Muscle of leg (tissue), 11 donors: ENCODE measurements around the gene NOLC1. TPM values are rescaled to one million over a fixed set of nuclear protein-coding genes. Genes with fewer than 3 reads are reported as not detected.

Source experiments
- DNase-seq: peaks from one replicate; pipeline ENCODE4 v3.0.0; 2013
- H3K27ac ChIP-seq: one replicate; pipeline ENCODE4 v1.5.1; 2013; ENCODE audit warnings: mild to moderate bottlenecking, low read length, control low read depth
- H3K27me3 ChIP-seq: one replicate; pipeline ENCODE4 v1.6.1; 2013; ENCODE audit warnings: low read length; ENCODE audit not compliant: control insufficient read depth, insufficient read depth
- H3K36me3 ChIP-seq: one replicate; pipeline ENCODE4 v1.6.1; 2013; ENCODE audit warnings: low read length; ENCODE audit not compliant: control insufficient read depth, insufficient read depth
- H3K4me1 ChIP-seq: one replicate; pipeline ENCODE4 v1.6.1; 2013; ENCODE audit warnings: low read length; ENCODE audit not compliant: control insufficient read depth, insufficient read depth
- H3K4me3 ChIP-seq: one replicate; pipeline ENCODE4 v1.5.1; 2013; ENCODE audit warnings: low read length, control low read depth
- H3K9me3 ChIP-seq: replicated peaks from 2 replicates; pipeline ENCODE4 v1.6.1; 2013; ENCODE audit warnings: low read depth, low read length; ENCODE audit not compliant: control insufficient read depth
- WGBS: methylation state at CpG from one replicate; pipeline ENCODE4 v1.1.5; 2013; ENCODE audit warnings: missing lambda C conversion rate; ENCODE audit not compliant: insufficient coverage; 5-methylcytosine and 5-hydroxymethylcytosine counted together
- polyA plus RNA-seq, 8 donors: library from polyadenylated mRNA; unstranded; fragments of 120-200 nt; gene quantifications; one replicate each; pipeline versions ENCODE4 v1.2.1 to v1.2.3, GENCODE V29; 2013; ENCODE audit warnings: inconsistent platforms in 1 of 8, low replicate concordance in 1 of 8; ENCODE audit not compliant: insufficient read length in 8 of 8, insufficient read depth in 1 of 8
- total RNA-seq: library from RNA; stranded (reverse); fragments of 120-200 nt; gene quantifications from one replicate; pipeline ENCODE4 v1.2.4, GENCODE V29; 2013

NOLC1 gene
- total and polyA plus RNA-seq, 9 donors = 34.5 to 78.2 (median 67.3) TPM

DNA sequence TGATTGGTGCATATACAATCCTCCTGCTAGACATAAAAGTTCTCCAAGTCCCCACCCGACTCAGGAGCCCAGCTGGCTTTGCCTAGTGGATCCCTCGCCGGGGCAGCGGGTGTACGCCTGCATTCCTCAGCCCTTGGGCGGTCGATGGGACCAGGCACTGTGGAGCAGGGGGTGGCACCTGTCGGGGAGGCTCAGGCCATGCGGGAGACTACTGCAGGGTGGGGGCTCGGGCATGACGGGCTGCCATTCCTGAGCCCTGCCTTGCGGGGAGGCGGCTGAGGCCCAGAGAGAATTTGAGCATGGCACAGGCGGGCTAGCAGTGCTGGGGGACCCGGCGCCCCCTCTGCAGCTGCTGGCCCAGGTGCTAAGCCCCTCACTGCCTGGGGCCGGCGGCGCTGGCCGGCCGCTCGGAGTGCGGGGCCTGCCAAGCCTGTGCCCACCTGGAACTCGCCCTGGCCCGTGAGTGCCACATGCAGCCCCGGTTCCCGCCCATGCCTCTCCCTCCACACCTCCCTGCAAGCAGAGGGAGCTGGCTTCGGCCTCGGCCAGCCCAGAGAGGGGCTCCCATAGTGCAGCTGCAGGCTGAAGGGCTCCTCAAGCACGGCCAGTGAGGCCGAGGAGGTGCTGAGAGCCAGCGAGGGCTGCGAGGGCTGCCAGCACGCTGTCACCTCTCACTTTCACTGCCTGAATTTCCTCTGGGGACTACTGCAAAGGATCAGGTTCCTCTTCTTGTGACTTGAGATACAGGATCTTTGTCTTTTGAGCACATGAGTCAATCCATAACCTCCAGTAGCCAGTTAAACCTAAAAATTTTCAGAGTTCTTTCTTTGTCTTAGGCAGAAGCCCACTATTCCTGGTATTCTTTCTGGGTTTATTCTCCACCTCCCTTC is 48.8 kb downstream of the NOLC1 start:
- Histone ChIP-seq H3K4me3 (no peak overlapping the region), H3K27ac (no peak overlapping the region), H3K9me3 (peaks cover 16% of the 10 kb centered on the region), H3K4me1 (no peaks in the 10 kb centered on the region), H3K36me3 (no peaks in the 10 kb centered on the region), H3K27me3 (no peaks in the 10 kb centered on the region)
- WGBS = 82% methylated on average over 31 of the region's 34 CpGs
- no peak for DNase-seq

DNA sequence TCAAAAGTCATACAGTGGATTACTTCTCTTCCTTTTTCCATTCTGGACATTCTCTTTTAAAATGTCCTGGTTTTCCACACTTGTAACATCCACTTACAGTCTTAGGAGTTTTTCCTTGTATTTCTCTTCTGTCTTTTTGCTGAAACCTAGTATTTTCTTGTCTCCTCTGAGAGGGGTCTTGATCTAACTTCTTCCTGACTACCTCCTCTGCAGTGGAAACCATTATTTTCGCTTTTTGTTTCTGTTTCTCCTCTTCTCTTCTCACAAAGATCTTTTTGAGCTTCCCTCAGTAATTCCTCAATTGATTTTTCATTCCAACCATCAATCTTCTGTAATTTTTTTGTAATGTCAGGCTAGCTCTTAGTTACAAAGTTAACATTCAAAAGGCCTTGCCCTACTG is 50.2 kb downstream of the NOLC1 start:
- DNase-seq = no peak
- H3K27me3 ChIP-seq = no peaks in the 10 kb centered on the region

DNA sequence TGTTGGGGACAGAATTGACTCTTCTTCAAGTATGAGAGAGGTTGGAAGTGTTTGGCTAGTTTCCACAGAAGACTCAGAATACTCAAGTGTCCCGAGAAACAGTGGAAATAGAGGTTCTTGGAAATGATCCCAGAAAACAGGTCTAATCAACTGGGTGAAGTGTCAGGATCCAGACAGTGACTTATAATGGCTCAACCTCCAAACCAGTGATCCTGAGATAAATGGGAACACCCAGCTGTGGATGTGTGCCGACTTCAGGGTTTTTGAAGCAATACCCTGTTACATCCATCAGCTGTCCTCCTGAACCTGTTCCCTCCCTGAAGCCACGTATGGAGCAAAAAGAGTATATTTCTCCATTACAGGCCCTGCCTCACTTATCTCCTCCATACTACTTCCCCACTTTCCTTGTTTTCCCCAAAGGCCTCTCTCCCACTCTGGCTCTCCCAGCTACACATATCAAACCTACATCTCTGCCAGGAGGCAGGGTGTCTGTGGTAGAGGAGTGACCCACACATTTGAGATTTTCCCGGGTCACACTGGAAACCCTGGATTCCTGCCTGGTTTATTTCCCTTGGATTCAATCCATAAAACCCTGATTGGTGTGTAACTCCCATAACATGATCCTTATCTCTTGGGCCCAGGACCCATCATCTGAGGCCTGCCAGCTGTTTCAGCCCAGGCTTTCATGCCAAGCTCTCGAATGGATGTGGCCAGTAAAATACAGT is 56.3 kb downstream of the NOLC1 start:
- H3K27ac ChIP-seq = no peak overlapping the region
- no peak for DNase-seq
- H3K36me3 ChIP-seq = no peaks in the 10 kb centered on the region
- no peaks in the 10 kb centered on the region for H3K27me3 ChIP-seq
- no peaks in the 10 kb centered on the region for H3K4me1 ChIP-seq
- H3K4me3 ChIP-seq = no peak overlapping the region
- H3K9me3 ChIP-seq = peaks cover 12% of the 10 kb centered on the region
- 58% methylated on average over 2 of the region's 5 CpGs for WGBS

More for the DNA sequence above, 50.2 kb downstream of the NOLC1 start:
- no CpG with 5 or more reads among the region's 1 CpG for WGBS
- Histone ChIP-seq H3K27ac (no peak overlapping the region), H3K4me1 (no peaks in the 10 kb centered on the region), H3K9me3 (peaks cover 16% of the 10 kb centered on the region), H3K4me3 (no peak overlapping the region), H3K36me3 (no peaks in the 10 kb centered on the region)

DNA sequence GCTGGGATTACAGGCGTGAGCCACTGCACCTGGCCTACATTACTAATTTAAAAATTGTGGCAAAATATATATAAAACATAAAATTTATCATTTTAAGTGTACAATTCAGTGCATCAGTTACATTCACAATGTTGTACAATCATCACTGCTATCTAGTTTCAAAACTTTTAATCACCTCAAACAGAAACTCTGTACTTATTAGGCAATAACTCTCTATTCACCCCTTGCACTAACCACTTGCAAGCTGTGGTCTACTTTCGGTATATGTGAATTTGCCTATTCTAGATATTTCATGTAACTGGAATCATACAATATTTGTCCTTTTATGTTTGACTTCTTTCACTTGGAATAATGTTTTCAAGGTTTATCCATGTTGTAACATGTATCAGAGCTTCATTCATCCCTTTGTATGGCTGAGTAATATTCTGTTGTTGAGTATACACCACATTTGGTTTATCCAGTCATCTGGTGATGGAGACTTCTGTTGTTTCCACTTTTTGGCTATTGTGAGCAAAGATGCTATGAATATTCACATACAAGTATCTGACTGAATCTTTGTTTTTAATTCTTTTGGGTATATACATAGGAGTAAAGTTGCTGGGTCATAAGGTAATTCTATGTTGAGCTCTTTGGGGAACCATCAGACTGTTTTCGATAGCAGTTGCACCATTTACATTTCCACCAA is 59.6 kb downstream of the NOLC1 start:
- DNase-seq = no peak
- H3K27me3 ChIP-seq = no peaks in the 10 kb centered on the region
- no peak overlapping the region for H3K4me3 ChIP-seq
- H3K4me1 ChIP-seq = no peaks in the 10 kb centered on the region
- H3K36me3 ChIP-seq = no peaks in the 10 kb centered on the region
- H3K27ac ChIP-seq = no peak overlapping the region
- no CpG with 5 or more reads among the region's 3 CpGs for WGBS
- no peaks in the 10 kb centered on the region for H3K9me3 ChIP-seq

Other genes with a start within 250 kb of the NOLC1 start
- gene ARMH3, start 96.2 kb upstream of the NOLC1 start, total RNA-seq = 7.1 TPM
- 10 to 100 TPM; 11.9 to 17.0 (median 12.9) TPM for gene ARMH3, start 96.2 kb upstream of the NOLC1 start, polyA plus RNA-seq
- gene HPS6, start 87.0 kb upstream of the NOLC1 start, total RNA-seq = 10.1 TPM
- 10 to 100 TPM in 4 of 8 donors, 1 to 10 TPM in 4; 9.7 to 11.2 (median 10.0) TPM for gene HPS6, start 87.0 kb upstream of the NOLC1 start, polyA plus RNA-seq
- 48.3 TPM for gene LDB1, start 32.0 kb upstream of the NOLC1 start, total RNA-seq
- 10 to 100 TPM; 60.5 to 83.0 (median 78.6) TPM for gene LDB1, start 32.0 kb upstream of the NOLC1 start, polyA plus RNA-seq
- 12.9 TPM for gene PPRC1, start 19.3 kb upstream of the NOLC1 start, total RNA-seq
- 10 to 100 TPM; 29.2 to 39.1 (median 31.2) TPM for gene PPRC1, start 19.3 kb upstream of the NOLC1 start, polyA plus RNA-seq
- gene ELOVL3, start 73.9 kb downstream of the NOLC1 start, total RNA-seq = 0.35 TPM
- gene ELOVL3, start 73.9 kb downstream of the NOLC1 start, polyA plus RNA-seq = 1 to 10 TPM in 1 of 8 donors, under 1 TPM in 7; 0.46 to 1.1 (median 0.60) TPM
- 12.5 TPM for gene PITX3, start 89.1 kb downstream of the NOLC1 start, total RNA-seq
- gene PITX3, start 89.1 kb downstream of the NOLC1 start, polyA plus RNA-seq = 10 to 100 TPM; 15.8 to 27.1 (median 19.5) TPM
- 27.2 TPM for gene GBF1, start 93.1 kb downstream of the NOLC1 start, total RNA-seq
- gene GBF1, start 93.1 kb downstream of the NOLC1 start, polyA plus RNA-seq = 10 to 100 TPM; 40.8 to 54.6 (median 46.1) TPM
- 13.2 TPM for gene NFKB2, start 243.3 kb downstream of the NOLC1 start, total RNA-seq
- gene NFKB2, start 243.3 kb downstream of the NOLC1 start, polyA plus RNA-seq = 10 to 100 TPM; 14.2 to 21.2 (median 16.9) TPM